Fibroblast of the aortic adventitia (primary cell): Measurements from ENCODE around the gene B2M. TPM values are rescaled to one million over a fixed set of nuclear protein-coding genes. Genes with fewer than 3 reads are reported as not detected.
"Not testable (repeated sequence)": the region's sequence is repeated elsewhere in the genome, so short reads cannot be mapped to it uniquely, and the experiment has no call there.

Source experiments
- DNase-seq: peaks from one replicate; pipeline ENCODE4 v3.0.0-alpha.2; 2010; ENCODE audit warnings: low read depth
- H3K4me3 ChIP-seq: 2 replicates; pipeline ENCODE4 v1.5.1; 2011; ENCODE audit warnings: low read depth, mild to moderate bottlenecking, control low read depth, low read length, moderate library complexity
- total RNA-seq: library from RNA; depleted of rRNA; stranded (reverse); fragments of >200 nt; gene quantifications from 2 replicates; pipeline ENCODE4 v1.2.3, GENCODE V29; 2012; ENCODE audit warnings: low replicate concordance
- TF ChIP-seq, protein P1 (sequence below): IDR thresholded peaks from 2 replicates; pipeline ENCODE4 v1.5.1; 2011; ENCODE audit warnings: mild to moderate bottlenecking, low read length, control low read depth, inconsistent platforms; ENCODE audit not compliant: insufficient read depth

The B2M gene
- total RNA-seq, 1 donor, result 3,757 TPM

DNA sequence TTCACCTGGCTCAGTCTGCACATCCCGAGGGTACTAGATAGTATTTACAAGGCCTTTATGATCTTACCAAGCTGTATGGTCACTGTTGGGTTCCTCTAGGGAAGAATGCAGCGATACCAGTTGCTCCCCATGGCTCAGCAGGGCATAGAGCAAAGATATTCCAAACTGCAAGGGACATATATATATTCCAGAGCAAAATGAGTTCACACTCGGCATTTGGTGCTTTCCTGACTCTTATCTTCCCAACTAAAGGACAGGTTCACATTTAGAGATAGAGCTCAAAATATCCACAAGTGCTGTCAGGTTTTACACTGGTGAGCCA lies 44.3 kb upstream of the B2M start:
- no peak overlapping the region for H3K4me3 ChIP-seq
- TF ChIP-seq, protein P1, sequence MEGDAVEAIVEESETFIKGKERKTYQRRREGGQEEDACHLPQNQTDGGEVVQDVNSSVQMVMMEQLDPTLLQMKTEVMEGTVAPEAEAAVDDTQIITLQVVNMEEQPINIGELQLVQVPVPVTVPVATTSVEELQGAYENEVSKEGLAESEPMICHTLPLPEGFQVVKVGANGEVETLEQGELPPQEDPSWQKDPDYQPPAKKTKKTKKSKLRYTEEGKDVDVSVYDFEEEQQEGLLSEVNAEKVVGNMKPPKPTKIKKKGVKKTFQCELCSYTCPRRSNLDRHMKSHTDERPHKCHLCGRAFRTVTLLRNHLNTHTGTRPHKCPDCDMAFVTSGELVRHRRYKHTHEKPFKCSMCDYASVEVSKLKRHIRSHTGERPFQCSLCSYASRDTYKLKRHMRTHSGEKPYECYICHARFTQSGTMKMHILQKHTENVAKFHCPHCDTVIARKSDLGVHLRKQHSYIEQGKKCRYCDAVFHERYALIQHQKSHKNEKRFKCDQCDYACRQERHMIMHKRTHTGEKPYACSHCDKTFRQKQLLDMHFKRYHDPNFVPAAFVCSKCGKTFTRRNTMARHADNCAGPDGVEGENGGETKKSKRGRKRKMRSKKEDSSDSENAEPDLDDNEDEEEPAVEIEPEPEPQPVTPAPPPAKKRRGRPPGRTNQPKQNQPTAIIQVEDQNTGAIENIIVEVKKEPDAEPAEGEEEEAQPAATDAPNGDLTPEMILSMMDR, result no peak
- no peak for DNase-seq

DNA sequence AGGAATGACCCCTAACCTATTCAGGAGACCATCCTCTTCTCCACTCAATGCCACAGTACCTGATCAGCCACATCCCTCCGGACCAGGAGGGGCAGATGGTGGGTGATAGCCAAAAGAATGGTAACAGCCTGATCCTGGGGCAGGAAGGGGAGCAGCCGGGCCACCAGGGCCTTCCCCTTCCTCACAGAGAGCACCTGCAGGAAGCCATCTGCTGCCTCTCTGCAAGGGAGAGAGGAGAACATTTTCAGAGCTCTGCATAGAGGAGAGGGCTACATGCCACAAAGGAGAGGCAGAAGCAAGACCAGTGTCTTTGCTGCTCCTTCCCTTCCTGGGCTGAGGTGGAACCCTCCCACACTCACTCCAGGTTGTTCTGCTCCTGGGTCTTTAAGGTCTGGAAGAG lies 42.4 kb upstream of the B2M start:
- no peak for DNase-seq
- TF ChIP-seq, protein P1, result no peak

GRCh38 chr15:44670087-44670950 lies 41.0 kb upstream of the B2M start:
- H3K4me3 ChIP-seq, result no peak overlapping the region
- DNase-seq, result no peak
- TF ChIP-seq, protein P1, result no peak

More for the DNA sequence above, 42.4 kb upstream of the B2M start:
- H3K4me3 ChIP-seq, result no peak overlapping the region

DNA sequence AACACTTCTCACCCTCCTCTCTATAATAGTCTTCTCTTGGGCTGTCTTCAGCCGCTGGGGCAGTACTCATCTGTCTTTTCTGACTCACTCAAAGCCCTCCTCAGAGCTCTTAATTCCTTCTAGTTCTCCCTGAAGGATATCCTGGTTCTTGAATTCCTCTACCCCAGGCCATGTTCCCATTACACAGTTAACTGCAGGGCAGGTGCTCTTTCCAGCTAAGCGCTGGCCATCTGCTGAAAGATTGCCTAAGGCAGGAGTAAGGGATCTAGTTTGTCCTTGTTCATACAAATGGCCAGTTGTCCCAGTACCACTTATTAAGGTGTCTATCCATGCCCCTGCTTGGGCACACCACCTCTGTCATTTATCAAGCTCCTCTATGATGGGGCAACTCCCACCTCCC lies 37.7 kb upstream of the B2M start:
- no peak overlapping the region for H3K4me3 ChIP-seq
- TF ChIP-seq, protein P1, result no peak
- no peak for DNase-seq

- TF ChIP-seq, protein P1, result no peak
- no peak for DNase-seq
- no peak overlapping the region for H3K4me3 ChIP-seq
These were observed 35.4 kb upstream of the B2M start for GRCh38 chr15:44675911-44676310.

- DNase-seq, result no peak
- TF ChIP-seq, protein P1, result no peak
- H3K4me3 ChIP-seq, result no peak overlapping the region
These were observed 34.6 kb upstream of the B2M start for GRCh38 chr15:44676676-44677075.

GRCh38 chr15:44682211-44682610 lies 29.1 kb upstream of the B2M start:
- TF ChIP-seq, protein P1, result no peak

DNA sequence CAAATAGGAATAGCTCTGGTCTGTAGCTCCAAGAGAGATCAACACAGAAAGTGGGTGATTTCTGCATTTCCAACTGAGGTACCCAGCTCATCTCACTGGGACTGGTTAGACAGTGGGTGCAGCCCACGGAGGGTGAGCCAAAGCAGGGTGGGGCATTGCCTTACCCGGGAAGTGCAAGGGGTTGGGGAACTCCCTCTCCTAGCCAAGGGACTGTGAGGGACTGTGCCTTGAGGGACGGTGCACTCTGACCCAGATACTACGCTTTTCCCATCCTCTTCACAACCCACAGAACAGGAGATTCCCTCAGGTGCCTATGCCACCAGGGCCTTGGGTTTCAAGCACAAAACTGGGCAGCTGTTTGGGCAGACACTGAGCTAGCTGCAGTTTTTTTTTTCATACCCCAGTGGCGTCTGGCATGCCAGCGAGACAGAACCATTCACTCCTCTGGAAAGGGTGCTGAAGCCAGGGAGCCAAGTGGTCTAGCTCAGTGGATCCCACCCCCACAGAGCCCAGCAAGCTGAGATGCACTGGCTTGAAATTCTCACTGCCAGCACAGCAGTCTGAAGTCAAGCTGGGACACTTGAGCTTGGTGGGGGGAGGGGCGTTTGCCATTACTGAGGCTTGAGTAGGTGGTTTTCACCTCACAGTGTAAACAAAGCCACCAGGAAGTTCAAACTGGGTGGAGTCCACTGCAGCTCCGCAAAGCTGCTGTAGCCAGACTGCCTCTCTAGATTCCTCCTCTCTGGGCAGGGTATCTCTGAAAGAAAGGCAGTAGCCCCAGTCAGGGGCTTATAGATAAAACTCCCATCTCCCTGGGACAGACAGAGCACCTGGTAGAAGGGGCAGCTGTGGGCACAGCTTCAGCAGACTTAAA lies 28.3 kb upstream of the B2M start:
- DNase-seq, H3K4me3 ChIP-seq: not testable (repeated sequence)

More at GRCh38 chr15:44682211-44682610, 29.1 kb upstream of the B2M start:
- DNase-seq, result no peak
- no peak overlapping the region for H3K4me3 ChIP-seq

DNA sequence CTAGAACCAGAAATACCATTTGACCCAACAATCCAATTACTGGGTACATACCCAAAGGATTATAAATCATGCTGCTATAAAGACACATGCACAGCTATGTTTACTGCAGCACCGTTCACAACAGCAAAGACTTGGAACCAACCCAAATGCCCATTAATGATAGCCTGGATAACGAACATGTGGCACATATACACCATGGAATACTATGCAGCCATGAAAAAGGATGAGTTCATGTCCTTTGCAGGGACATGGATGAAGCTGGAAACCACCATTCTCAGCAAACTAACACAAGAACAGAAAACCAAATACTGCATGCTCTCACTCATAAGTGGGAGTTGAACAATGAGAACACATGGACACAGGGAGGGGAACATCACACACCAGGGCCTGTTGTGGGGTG lies 22.0 kb upstream of the B2M start:
- not testable (repeated sequence) for DNase-seq, H3K4me3 ChIP-seq

DNA sequence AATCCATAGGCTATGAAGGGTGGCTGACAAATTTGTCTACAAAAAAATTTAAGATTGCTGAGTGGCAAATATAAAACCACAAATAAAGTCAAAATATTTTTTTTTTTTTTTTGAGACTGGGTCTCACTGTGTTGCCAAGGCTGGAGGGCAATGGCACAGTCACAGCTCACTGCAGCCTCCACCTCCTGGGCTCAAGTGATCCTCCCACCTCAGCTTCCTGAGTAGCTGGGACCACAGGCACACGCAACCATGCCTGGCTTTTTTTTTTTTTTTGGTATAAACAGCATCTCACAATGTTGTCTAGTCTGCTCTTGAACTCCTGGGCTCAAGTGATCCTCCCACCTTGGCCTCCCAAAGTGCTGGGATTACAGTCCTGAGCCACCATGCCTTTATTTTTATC lies 21.1 kb upstream of the B2M start:
- not testable (repeated sequence) for DNase-seq, H3K4me3 ChIP-seq
